NCI-H510A (cell line): ENCODE measurements around the gene EVI5.
"Not testable (repeated sequence)": the region's sequence is repeated elsewhere in the genome, so short reads cannot be mapped to it uniquely, and the experiment has no call there.

ENCODE experiments used
- DNase-seq: peaks from one replicate; lab custom pipeline; 2025; lab: John Stamatoyannopoulos, UW

The EVI5 gene

DNA sequence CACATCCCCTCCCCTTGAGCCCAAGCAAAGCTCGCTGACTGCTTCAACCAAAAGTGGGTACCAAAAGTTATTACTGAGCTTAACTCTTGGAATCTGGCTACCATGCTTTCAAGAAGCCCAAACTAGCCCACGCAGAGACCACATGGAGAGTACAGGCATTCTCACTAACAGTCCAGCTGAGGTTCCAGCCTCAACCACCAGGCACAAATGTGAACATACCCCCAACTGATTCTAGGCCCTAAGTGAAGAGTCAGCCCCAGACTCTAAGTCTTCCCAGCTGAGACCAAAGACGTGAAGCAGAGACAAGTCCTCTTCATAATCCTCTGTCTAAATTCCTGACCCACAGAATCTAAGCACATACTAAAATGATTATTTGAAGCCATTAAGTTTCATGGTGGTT, 36.8 kb downstream of the EVI5 start:
- DNase-seq: no peak

DNA sequence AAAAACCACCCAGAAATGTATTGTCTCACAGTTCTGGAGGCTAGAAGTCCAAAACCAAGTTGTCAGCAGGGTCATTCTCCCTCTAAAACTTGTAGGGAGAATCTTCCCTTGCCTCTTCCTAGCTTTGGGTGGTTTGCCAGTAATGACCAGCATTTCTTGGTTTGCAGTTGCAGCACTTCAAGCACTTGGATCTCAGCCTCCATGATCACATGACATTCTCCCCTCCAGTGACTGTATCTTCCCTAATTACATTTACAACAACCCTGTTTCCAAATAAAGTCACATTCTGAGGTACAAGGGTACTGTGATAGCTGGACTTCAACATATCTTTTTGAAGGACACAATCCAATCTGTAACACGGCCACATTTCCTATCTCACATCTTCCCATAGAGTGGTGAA, 37.2 kb downstream of the EVI5 start:
- DNase-seq: no peak

DNA sequence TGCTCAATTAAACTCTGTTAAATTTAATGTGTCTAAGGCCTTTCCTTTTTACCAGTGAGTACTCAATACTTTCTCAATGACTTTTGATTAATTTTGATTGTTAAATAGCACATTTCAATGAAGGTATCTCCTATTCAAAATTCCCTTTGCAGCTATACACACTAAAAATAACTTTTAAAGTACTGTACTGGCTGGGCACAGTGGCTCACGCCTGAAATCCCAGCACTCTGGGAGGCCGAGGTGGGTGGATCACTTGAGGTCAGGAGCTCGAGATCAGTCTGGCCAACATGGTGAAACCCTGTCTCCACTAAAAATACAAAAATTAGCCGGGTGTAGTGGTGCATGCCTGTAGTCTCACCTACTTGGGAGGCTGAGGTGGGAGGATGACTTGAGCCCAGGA, 38.7 kb downstream of the EVI5 start:
- DNase-seq: not testable (repeated sequence)

DNA sequence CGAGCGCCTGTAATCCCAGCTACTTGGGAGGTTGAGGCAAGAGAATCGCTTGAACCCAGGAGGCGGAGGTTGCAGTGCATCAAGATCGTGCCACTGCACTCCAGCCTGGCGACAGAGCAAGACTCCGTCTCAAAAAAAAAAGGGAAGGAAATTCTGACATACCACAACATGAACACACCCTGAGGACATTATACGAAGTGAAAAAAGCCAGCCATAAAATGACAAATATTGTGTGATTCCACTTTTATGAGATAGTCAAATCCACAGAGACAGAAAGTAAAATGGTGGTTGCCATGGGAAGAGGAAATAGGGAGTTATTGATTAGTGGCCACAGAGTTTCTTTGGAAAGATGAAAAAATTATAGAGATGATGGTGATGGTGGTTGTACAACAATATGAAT, 41.7 kb downstream of the EVI5 start:
- DNase-seq: no peak

DNA sequence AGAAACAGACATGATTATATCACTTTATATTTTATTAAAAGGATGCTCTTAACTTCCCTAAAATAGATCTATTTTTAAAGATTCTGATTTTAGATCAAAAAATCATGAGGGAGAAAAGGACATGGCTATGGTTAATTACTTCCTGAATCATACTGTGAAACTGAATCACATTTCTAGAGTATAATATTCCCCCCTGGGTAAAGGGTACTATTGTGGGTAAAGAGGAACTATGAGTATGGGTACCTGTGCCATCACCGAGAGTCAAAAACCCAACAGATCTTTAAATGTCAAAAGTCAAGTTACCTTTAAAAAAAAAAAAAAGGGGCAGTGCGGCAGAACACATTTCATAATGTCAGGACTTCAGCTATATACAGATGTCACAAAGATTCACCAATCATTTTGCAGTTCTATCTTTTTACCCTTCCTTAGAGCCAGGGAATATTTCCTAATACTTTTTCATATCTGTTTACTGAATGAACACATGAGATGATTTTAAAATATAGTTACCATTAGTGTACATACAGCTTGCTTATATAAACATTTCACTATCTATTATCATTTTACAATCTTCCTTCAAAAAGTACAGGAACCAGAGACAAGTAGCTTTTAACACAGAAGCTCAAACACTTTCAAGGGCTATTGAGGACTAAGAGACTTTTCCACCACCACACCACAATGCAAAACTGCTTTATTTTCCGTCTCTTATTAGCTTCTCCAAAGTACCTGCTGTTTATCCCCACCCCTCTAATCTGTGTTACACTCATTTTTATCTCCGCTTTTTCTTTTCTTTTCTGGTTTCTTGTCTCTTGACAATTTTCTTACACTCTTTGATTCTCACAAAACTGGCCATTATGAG, 45.0 kb downstream of the EVI5 start:
- DNase-seq: no peak

DNA sequence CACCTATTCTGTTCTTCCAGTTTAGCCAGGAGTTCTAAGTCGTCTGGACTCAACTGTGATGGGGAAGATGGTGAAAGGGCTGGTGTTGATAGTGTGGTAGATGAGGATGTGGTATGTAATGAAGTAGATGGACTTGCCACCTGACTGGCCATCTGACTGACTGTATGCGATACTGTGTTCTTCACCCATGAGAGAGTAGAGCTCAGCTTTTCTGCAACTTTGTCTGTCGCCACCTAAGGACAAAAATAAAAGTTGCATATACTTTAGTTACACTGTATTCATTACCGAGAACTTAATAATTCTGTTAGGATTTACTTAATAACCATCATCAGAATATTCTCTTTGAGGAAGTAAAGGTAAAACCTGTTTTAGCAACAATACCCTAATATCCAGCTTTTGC, 48.5 kb downstream of the EVI5 start:
- no peak for DNase-seq

DNA sequence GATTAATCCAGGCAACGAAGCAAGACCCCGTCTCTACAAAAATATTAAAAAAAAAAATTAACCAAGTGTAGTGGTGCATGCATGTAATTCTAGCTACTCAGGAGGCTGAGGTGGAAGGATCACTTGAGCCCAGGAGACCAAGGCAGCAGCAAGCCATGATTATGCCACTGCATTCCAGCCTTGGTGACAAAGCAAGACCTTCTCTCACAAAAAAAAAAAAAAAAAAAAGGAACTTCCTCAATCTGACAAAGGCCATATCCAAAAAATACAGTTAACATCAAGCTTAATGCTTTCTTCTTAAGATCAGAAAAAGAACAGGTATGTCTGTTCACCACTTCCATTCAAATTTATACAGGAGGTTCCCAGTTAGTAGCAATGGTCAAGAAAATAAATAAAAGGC, 54.4 kb downstream of the EVI5 start:
- DNase-seq: no peak

DNA sequence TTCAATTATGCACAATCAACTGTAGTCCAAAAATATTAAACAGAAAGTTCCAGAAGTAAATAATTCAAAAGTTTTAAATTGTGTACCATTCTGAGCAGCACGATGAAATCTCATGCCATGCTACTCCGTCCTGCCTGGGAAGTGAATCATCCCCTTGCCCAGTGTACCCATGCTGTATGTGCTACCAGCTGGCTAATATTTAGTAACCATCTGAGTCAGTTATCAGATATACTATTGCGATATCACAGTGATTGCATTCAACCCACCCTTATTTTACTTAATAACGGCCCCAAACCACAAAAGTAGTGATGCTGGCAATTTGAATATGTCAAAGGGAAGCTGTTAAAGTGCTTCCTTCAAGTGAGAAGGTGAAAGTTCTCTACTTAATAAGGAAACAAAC, 56.2 kb downstream of the EVI5 start:
- DNase-seq: no peak

DNA sequence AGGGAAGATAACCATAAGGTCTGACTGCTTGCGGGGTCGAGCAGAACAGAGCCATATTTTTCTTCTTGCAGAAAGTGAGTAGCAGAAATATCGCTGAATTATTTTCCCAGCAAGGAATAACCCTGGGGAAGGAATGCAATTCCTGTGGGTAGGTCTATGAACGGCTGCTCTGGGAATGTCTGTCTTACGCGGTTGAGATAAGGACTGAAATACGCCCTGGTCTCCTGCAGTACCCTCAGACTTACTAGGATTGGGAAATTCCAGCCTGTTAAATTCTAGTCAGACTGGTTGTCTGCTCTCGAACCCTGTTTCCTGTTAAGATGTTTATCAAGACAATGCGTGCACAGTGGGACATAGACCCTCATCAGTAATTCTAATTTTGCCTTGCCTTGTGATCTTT, 61.2 kb downstream of the EVI5 start:
- not testable (repeated sequence) for DNase-seq

DNA sequence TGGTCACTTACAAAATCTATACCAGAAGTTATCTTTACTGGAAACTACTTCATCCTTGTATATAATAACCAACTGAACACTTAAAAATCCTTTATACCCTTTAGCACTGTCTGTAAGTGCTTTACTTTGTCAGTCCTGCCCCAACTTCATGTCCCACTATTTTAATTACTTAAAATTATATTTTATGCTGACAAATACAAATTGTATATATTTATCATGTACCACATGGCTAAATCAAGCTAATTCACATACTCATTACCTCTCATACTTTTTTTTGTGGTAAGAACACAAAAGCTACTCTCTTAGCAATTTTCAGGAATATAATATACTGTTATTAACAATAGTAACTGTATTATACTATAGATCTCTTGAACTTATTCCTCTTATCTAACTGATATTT, 63.0 kb downstream of the EVI5 start:
- DNase-seq: no peak

DNA sequence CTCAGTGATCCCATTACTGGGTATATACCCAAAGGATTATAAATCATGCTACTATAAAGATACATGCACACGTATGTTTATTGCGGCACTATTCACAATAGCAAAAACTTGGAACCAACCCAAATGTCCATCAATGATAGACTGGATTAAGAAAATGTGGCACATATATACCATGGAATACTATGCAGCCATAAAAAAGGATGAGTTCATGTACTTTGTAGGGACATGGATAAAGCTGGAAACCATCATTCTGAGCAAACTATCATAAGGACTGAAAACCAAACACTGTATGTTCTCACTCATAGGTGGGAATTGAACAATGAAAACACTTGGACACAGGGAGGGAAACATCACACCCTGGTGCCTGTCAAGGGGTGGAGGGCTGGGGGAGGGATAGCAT, 63.8 kb downstream of the EVI5 start:
- not testable (repeated sequence) for DNase-seq

DNA sequence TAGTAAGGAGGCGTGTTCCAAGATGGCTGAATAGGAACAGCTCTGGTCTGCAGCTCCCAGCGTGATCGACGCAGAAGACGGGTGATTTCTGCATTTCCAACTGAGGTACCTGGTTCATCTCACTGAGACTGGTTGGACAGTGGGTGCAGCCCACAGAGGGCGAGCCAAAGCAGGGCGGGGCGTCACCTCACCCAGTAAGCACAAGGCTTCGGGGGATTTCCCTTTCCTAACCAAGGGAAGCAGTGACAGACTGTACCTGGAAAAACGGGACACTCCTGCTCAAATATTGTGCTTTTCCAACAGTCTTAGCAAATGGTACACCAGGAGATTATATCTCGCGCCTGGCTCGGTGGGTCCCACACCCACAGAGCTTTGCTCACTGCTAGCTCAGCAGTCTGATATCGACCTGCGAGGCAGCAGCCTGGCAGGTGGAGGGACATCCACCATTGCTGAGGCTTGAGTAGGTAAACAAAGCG, 69.4 kb downstream of the EVI5 start:
- not testable (repeated sequence) for DNase-seq

DNA sequence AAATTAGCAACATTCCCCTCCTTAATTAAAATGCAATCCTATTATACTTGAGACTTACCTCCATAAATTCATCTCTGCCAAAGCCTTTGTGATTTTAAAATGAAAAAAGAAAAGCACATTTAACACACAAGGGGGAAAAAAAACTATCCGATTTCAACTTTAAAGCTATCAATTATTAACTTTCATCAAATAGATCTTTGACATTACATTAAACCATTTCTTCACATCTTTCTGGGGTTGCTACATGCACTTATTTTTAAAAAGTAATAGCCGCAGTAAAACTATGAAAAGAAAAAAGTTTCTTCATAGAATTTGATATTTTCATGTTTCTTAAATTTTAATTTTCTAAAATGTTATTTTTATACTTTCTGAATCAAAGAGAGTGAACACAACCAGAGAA, 71.0 kb downstream of the EVI5 start:
- no peak for DNase-seq

DNA sequence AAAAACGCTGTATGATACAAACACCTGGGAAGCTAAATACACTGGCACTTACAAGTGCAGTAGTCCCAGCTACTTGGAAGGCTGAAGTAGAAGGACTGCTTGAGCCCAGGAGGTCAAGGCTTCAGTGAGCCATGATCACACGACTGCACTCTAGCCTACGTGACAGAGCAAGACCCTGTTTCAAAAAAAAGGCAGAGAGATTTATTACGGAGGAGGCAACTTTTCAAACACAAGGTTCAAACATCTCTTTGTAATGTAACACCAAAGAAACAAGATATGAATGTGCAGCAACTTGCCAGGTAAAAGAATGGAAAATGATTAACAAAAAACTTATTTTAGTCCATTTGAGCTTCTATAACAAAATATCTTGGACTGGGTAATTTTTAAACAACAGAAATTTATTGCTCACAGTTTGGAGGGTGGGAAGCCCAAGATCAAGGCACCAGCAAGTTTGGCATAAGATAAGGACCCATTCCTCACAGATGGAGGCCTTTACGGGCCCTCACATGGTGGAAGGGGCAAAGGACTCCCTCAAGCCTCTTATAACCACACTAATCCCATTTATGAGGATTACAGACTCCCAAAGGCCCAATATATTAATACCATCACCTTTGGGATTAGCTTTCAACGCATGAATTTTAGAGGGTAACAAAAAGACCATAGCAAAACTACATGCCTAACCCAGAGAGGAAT, 73.3 kb downstream of the EVI5 start:
- DNase-seq: no peak

DNA sequence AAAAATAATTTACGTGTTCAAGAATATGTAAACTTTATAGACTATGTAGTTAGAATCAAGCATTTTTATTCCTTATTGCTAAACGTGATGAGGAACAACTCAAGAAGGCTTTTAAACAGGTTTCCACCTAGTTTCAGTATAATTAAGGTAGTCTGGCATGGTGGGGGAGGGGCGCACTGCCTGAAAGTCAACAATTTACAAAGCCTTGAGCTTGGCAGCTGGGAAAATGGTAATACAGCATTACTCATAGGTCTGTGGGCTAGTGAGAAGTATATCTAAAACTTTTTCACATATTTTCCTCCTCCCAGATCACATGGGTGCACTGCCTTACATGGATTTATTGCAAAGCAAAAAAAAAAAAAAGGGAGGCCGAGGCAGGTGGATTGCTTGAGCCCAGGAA, 75.2 kb downstream of the EVI5 start:
- DNase-seq: peak; percentile 30

DNA sequence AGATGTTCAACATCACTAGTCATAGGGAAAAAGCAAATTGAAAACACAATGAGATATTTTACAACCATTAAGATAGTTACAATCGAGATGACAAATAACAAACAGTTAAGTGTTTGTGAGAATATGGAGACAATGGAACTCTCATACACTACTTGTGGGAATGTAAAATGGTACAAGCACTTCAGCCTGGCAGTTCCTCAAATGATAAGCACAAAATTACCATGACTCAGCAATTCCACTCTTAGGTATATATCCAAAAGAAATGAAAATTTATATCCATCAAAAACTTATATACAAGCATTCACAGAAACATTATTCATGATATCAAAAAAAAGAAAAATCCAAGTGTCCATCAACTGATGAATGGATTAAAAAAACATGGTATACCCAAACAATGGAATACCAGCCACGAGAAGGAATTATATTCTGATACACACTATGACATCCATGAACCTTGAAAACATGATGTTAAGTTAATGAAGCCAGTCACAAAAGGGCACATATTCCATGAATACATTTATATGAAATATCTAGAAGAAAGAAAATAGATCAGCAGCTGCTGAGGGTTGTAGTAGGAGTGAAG, 76.4 kb downstream of the EVI5 start:
- DNase-seq: no peak

DNA sequence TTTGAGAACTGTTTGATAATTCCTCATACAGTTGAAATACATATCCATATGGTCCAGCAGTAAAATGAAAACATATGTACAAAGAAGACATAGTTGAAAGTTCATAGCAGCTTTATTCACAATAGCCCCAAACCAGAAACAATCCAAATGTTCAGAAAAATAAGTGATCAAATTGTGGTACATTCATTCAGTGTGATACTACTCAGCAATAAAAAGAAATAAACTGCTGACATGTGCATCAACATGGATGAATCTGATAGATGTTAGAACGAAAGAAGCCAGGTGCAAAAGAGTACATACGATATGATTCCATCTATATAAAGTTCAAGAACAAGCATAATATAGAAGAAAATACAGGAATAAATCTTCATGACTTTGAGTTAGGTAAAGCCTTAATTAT, 77.2 kb downstream of the EVI5 start:
- no peak for DNase-seq

DNA sequence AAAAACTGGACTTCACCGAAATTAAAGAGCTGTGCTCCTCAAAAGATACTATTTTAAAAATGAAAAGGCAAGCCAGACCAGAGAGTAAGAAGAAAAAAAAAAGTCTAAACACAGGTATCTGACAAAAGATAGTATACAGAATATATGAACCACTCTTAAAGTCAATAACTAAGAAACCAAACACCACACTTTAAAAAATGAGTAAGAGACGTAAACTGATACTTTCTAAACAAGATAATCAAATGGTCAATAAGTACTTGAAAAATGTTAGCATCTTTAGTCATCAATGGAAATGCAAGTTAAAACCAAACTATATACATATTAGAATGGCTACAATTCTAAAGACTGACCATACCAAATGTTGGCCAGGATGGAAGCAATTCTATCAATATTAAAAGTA, 77.6 kb downstream of the EVI5 start:
- no peak for DNase-seq

DNA sequence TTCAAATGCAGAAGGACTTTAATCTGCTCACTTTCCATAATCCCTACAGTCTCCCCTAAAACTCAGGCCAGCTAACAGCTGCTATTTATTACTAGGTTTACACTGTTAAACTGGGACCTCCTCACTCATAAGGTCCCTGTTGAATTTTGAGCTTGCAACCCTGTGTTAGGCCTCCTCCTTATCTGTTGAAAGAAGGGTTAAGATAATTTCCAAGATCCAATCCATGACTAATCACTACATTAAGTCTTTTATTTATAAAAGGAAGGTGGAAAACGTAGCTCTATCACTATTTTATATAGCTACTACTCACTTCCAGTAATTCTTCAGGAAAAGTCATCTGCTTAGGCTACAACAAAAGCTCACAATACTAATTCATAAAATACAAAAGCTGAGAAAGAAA, 79.5 kb downstream of the EVI5 start:
- no peak for DNase-seq

DNA sequence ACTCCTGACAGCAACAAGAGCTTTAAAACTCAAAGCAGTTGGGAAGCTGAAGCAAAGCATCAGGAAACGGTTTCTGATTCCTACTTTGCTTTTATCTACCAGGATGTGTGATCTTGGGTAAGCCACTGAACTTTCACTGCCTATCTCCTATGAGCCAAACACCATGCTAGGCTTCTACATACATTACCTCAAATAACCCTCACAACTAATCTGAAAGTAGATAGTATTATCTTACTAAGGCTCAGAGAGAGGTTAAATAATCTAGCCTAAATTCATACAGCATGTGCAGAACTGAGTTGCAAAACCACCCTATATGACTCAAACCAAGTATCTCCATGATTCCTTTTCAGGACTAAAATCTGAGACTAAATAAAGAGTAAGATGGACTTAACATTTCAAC, 83.8 kb downstream of the EVI5 start:
- no peak for DNase-seq

DNA sequence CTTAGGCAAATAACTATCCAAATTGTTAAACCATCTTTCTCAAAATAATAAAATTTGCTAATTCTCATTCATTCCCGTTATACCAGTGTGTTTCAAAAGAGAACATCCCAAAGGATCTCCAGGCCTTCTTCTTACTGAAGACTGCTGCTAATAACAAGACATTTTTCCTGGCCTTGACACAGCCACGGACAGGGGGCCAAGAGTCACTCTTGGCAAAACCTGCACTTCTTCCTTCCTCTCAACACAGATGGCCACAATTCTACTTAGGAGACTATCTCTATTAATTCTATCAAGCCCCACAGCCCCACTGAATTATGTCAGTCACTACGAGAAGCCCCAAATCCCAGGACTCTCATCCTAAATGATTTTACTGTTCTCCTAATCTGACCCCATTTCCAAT, 86.0 kb downstream of the EVI5 start:
- DNase-seq: no peak

DNA sequence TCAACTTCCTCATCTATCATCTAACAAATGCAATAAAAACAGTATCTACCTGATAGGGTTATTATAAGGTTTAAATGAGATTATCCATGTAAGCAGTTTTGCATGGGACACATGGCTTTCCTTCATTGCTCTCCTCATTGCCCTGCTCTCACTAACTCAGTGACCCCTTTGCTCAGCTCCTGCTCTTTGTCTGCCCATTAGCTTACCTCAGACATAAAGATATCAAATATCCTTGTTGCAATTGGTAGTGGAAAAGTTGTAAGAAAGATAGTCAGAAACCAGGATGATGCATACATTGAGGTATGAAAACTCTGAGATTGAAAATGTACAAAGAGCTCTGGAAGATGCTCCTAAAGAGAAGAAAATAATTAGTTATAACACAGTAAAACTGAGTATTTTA, 89.8 kb downstream of the EVI5 start:
- no peak for DNase-seq

DNA sequence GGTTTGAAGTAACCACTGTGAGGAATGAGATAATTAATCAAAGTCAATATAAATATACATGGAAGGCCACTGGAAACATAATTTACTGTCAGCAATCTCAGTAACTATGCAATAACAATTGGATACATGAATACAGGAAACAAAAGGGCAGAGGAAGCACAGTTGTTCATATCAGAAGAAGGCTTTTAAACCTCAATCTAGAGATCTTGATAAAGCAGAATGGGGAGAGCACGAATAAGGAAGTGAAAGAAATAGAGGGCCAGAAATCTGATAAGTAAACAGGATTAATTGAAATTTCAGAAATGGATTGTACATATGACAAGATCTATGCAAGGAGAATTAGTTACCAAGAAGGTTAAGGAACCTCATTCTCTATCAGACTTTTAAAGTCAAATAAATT, 93.0 kb downstream of the EVI5 start:
- DNase-seq: no peak
